HCT116 (cell line): ENCODE data around the gene TMTC1. TPM values are rescaled to one million over a fixed set of nuclear protein-coding genes. Genes with fewer than 3 reads are reported as not detected.

Source experiments
- ATAC-seq: fragments of 200-7000 bp; cut with Tn5 transposase; 2 replicates; pipeline ENCODE4 v1.9.1; 2020; ENCODE audit warnings: mild to moderate bottlenecking, moderate library complexity
- BruUV-seq: library from RNA; stranded (reverse); fragments of 400-500 nt; replicated peaks from 2 replicates; lab custom pipeline; 2021; lab: Mats Ljungman, UMichigan
- CTCF ChIA-PET: fragments of 300-600 bp; sonication (Branson Sonifier 250); formaldehyde crosslinking; loops from one replicate; lab custom pipeline; 2021; ENCODE audit warnings: antibody characterized with exemption; lab: Charles Lee
- POLR2A ChIA-PET: fragments of 300-600, 350-600 bp; sonication (Branson Sonifier 250); formaldehyde crosslinking; loops from one replicate; lab custom pipeline; 2021; ENCODE audit warnings: antibody characterized with exemption; lab: Charles Lee
- RAD21 ChIA-PET, 2 experiments: fragments of 300-600 bp; sonication (Branson Sonifier 250); formaldehyde crosslinking; loops; one replicate each; lab custom pipeline; 2023; ENCODE audit warnings: low total read pairs in 2 of 2; ENCODE audit not compliant: uncharacterized antibody in 2 of 2, unreplicated experiment in 2 of 2, low non-redundant PET in 1 of 2; lab: Charles Lee
- DNase-seq: peaks from one replicate; pipeline ENCODE4 v3.0.0-alpha.2; 2010; ENCODE audit warnings: low read depth, low spot score
- H2AFZ ChIP-seq: fragments of 200-600 bp; shearing (Covaris generic), sonication (generic); 2 replicates; pipeline ENCODE4 v1.6.1; 2017; ENCODE audit warnings: low read depth, mixed run types, mixed read lengths, antibody characterized with exemption, low read length; ENCODE audit not compliant: poor library complexity, severe bottlenecking
- H3K27ac ChIP-seq: 2 replicates; pipeline ENCODE4 v1.5.1; 2012; ENCODE audit warnings: low read depth, low read length
- H3K27me3 ChIP-seq: fragments of 200-600 bp; sonication (generic); 2 replicates; pipeline ENCODE4 v1.6.1; 2016; ENCODE audit warnings: mixed run types, low read length, mixed read lengths; ENCODE audit not compliant: insufficient read depth
- H3K36me3 ChIP-seq, 2 experiments: fragments of 200-500 bp in 1 of 2; fragments of 200-600 bp in 1 of 2; sonication (Bioruptor generic) in 1 of 2; sonication (generic) in 1 of 2; 2 replicates each; pipeline versions ENCODE4 v1.5.1 to v1.6.1; 2014 to 2016; ENCODE audit warnings: low read length in 2 of 2, inconsistent platforms in 1 of 2, mixed read lengths in 1 of 2, mixed run types in 1 of 2; ENCODE audit not compliant: insufficient read depth in 2 of 2, control insufficient read depth in 1 of 2
- H3K4me1 ChIP-seq, 2 experiments: fragments of 200-600 bp in 1 of 2; sonication (generic) in 1 of 2; 2 replicates each; pipeline versions ENCODE4 v1.5.1 to v1.6.1; 2012 to 2017; ENCODE audit warnings: low read length in 2 of 2, inconsistent platforms in 1 of 2, mild to moderate bottlenecking in 1 of 2, mixed read lengths in 1 of 2, mixed run types in 1 of 2, moderate library complexity in 1 of 2; ENCODE audit not compliant: insufficient read depth in 2 of 2, control insufficient read depth in 1 of 2
- H3K4me2 ChIP-seq: fragments of 200-600 bp; sonication (generic); 2 replicates; pipeline ENCODE4 v1.6.1; 2017; ENCODE audit warnings: mixed run types, low read length, mixed read lengths
- H3K4me3 ChIP-seq, 2 experiments: fragments of 200-600 bp in 1 of 2; sonication (generic) in 1 of 2; replicated peaks in 1 of 2; 2 replicates each; pipeline ENCODE4 v1.5.1; 2011 to 2016; ENCODE audit warnings: low read length in 2 of 2, control low read depth in 1 of 2, low read depth in 1 of 2, mild to moderate bottlenecking in 1 of 2, mixed read lengths in 1 of 2, mixed run types in 1 of 2
- H3K79me2 ChIP-seq: fragments of 200-600 bp; sonication (generic); 2 replicates; pipeline ENCODE4 v1.6.1; 2017; ENCODE audit warnings: mild to moderate bottlenecking, mixed run types, low read length, moderate library complexity, mixed read lengths; ENCODE audit not compliant: insufficient read depth
- H3K9ac ChIP-seq: fragments of 200-600 bp; sonication (generic); 2 replicates; pipeline ENCODE4 v1.6.1; 2016; ENCODE audit warnings: low read length, mixed read lengths
- H3K9me2 ChIP-seq: fragments of 200-600 bp; sonication (generic), shearing (Covaris generic); 2 replicates; pipeline ENCODE4 v1.6.1; 2017; ENCODE audit warnings: mixed run types, mild to moderate bottlenecking, moderate library complexity; ENCODE audit not compliant: insufficient read depth
- H3K9me3 ChIP-seq, 2 experiments: fragments of 200-500 bp in 1 of 2; fragments of 200-600 bp in 1 of 2; sonication (Bioruptor generic) in 1 of 2; sonication (generic) in 1 of 2; 2 replicates each; pipeline ENCODE4 v1.6.1; 2014 to 2017; ENCODE audit warnings: low read length in 2 of 2, mixed read lengths in 2 of 2, inconsistent platforms in 1 of 2, low read depth in 1 of 2, mild to moderate bottlenecking in 1 of 2, mixed run types in 1 of 2, moderate library complexity in 1 of 2; ENCODE audit not compliant: control insufficient read depth in 1 of 2, insufficient read depth in 1 of 2
- H4K20me1 ChIP-seq: fragments of 200-600 bp; sonication (generic), shearing (Covaris generic); 2 replicates; pipeline ENCODE4 v1.6.1; 2017; ENCODE audit warnings: mixed run types, mild to moderate bottlenecking, moderate library complexity; ENCODE audit not compliant: insufficient read depth
- ATF3 ChIP-seq: IDR thresholded peaks from 2 replicates; pipeline ENCODE4 v1.6.1; 2012
- CEBPB ChIP-seq: IDR thresholded peaks from 2 replicates; pipeline ENCODE4 v1.6.1; 2012; ENCODE audit warnings: low read depth
- FOSL1 ChIP-seq: IDR thresholded peaks from 2 replicates; pipeline ENCODE4 v1.6.1; 2012; ENCODE audit warnings: low read depth
- JUND ChIP-seq: IDR thresholded peaks from 2 replicates; pipeline ENCODE4 v1.6.1; 2012
- POLR2A ChIP-seq: IDR thresholded peaks from 2 replicates; pipeline ENCODE4 v1.7.0; 2011; ENCODE audit warnings: borderline replicate concordance; ENCODE audit not compliant: insufficient read depth, insufficient read length; ENCODE audit errors: extremely low read depth
- RAD21 ChIP-seq: IDR thresholded peaks from 2 replicates; pipeline ENCODE4 v1.6.1; 2012; ENCODE audit warnings: low read depth, mild to moderate bottlenecking
- REST ChIP-seq: IDR thresholded peaks from 2 replicates; pipeline ENCODE4 v1.6.1; 2012; ENCODE audit warnings: low read depth
- SIN3A ChIP-seq: IDR thresholded peaks from 2 replicates; pipeline ENCODE4 v1.6.1; 2012; ENCODE audit warnings: low read depth
- SRF ChIP-seq: IDR thresholded peaks from 2 replicates; pipeline ENCODE4 v1.6.1; 2012; ENCODE audit warnings: low read depth
- ZBTB33 ChIP-seq: IDR thresholded peaks from 2 replicates; pipeline ENCODE4 v1.6.1; 2011; ENCODE audit warnings: mild to moderate bottlenecking, low read length, moderate library complexity; ENCODE audit not compliant: insufficient replicate concordance; ENCODE audit errors: extremely low read depth
- intact Hi-C: fragments of 100-400 bp; cut with micrococcal nuclease; formaldehyde crosslinking; loops from 2 replicates; pipeline ENCODE4 v1.10.0; 2022
- total RNA-seq: library from RNA; stranded (reverse); gene quantifications from one replicate; pipeline ENCODE4 v1.2.1, GENCODE V29; 2021; ENCODE audit not compliant: unreplicated experiment

Gene TMTC1
- total RNA-seq, 1 experiment from 2014 or later, result 2.0 TPM

DNA sequence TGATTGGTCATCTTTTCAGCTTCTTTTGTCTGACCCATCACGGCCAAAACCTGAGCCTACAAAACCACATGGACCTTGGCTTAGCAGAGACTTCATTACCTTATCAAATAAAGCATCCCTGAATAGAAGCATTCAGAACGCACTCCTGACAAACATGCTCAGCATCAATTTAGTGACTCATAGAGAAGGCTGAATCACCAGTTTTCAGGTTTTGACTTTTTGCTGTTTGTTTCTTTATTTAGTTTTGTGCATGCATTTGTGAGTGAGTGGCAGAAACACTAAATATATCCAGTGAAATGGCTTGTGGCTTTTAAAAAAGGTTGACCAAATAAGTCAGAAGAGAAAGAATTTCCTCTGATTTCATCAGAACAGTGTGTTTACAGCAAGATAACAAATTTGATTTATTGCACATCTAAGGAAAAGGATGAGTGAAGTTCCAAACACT is 267.3 kb downstream of the TMTC1 start:
- DNase-seq (no peak), ATAC-seq (no peak)
- Histone ChIP-seq H3K4me1 (no peaks in the 10 kb centered on the region), H3K4me3 (no peak overlapping the region), H4K20me1 (no peaks in the 10 kb centered on the region), H3K9me3 (no peaks in the 10 kb centered on the region), H2AFZ (no peak overlapping the region), H3K36me3 (no peaks in the 10 kb centered on the region), H3K4me2 (no peak overlapping the region), H3K79me2 (no peaks in the 10 kb centered on the region), H3K9me2 (no peaks in the 10 kb centered on the region), H3K9ac (no peak overlapping the region), H3K27me3 (no peaks in the 10 kb centered on the region), H3K27ac (no peak overlapping the region)
- ChIA-PET POLR2A (interaction anchor here (1.2 kb wide), 1 partner anchor 1239 kb away, joined by 3 read pairs; no protein-coding TSS in a partner anchor), RAD21 (no interaction called here), CTCF (interaction anchor here (1.3 kb wide), 1 partner anchor 199 kb away, joined by 10 read pairs; no protein-coding TSS in a partner anchor)
- intact Hi-C loops, result loop anchor here (10.0 kb wide), 2 partner anchors 452 to 1468 kb away; no protein-coding TSS in a partner anchor
- no peak for TF ChIP-seq POLR2A
- TF ChIP-seq SRF, result no peak
- no TSS peak for BruUV-seq

GRCh38 chr12:29510591-29511185 is 273.1 kb downstream of the TMTC1 start:
- Histone ChIP-seq H4K20me1 (no peaks in the 10 kb centered on the region), H3K36me3 (no peaks in the 10 kb centered on the region), H3K4me2 (no peak overlapping the region), H3K9me2 (no peaks in the 10 kb centered on the region), H3K9ac (no peak overlapping the region), H3K9me3 (no peaks in the 10 kb centered on the region), H3K27me3 (0 out of 2 replicates have a peak, but pooled peaks cover 4% of the 10 kb centered on the region), H3K79me2 (no peaks in the 10 kb centered on the region), H3K4me3 (no peak overlapping the region), H3K27ac (no peak overlapping the region), H2AFZ (no peak overlapping the region), H3K4me1 (no peaks in the 10 kb centered on the region)
- CTCF ChIA-PET, result no interaction called here
- RAD21 ChIA-PET, result no interaction called here
- intact Hi-C loops, result loop anchor here (10.0 kb wide), 2 partner anchors 446 to 1474 kb away; no protein-coding TSS in a partner anchor
- no TSS peak for BruUV-seq
- DNase-seq (no peak), ATAC-seq (no peak)
- POLR2A ChIA-PET, result no interaction called here
- TF ChIP-seq CEBPB (no peak), ATF3 (no peak), REST (no peak), FOSL1 (no peak), SIN3A (no peak), RAD21 (no peak), ZBTB33 (no peak), JUND (no peak)
- TF ChIP-seq, all 23 proteins: peak for 0
